ENCODE results near the gene FKBP1A.

Gene FKBP1A

DNA sequence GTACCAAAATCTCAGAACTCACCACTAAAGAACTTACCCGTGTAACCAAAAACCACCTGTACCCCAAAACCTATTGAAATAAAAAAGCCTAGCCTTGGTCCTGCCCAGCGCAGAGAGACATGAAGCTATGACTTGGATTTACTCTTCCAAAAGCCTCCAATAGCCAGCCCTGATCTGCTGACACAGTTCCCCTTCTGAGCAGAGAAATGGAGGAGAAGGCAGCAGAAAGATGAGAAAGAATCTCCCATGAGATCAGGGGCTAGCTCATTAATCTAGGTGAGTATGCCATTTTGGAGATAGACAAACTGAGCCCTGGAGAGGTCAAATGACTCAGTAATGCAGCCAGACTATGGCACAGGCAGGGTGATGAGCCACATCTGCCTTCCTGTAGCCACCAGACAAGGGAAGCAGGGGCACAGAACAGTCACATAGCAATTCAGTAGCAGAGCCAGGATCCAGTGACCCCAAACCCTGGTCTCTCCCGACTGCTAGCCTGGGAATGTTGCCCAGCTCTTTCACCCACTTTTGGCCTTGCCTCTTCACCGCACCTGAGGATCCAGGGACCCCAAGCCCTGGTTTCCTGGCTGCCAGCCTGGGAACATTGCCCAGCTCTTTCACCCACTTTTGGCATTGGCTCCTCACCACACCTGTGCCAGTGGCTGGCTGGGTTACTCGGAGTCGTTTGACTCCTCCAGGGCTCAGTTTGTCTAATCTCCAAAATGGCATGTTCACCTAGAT, 56.7 kb downstream of the FKBP1A start:
- Histone ChIP-seq H3K27ac (ENCODE audit: low read length, poor library complexity, severe bottlenecking) (no peak overlapping the region), H3K27me3 (ENCODE audit: control insufficient read depth in 1 of 2, insufficient read depth in 1 of 2, low read length in 2 of 2) (no peaks in the 10 kb centered on the region), H3K4me3 (ENCODE audit: insufficient read depth in 1 of 2, low read depth in 1 of 2, low read length in 2 of 2) (no peak overlapping the region), H2BK120ac (ENCODE audit: low read depth, low read length) (no peak overlapping the region), H3K23ac (ENCODE audit: low read length in 2 of 2) (no peak overlapping the region), H4K91ac (ENCODE audit: low read length) (no peak overlapping the region), H4K8ac (ENCODE audit: low read length) (no peak overlapping the region), H2BK15ac (ENCODE audit: low read depth, poor library complexity, severe bottlenecking) (no peak overlapping the region), H3K4me1 (ENCODE audit: control insufficient read depth, insufficient read depth, low read depth, low read length) (peaks cover 4% of the 10 kb centered on the region), H3K4me2 (ENCODE audit: low read length, poor library complexity, severe bottlenecking) (no peak overlapping the region), H3K9me3 (ENCODE audit: control insufficient read depth, low read length) (no peaks in the 10 kb centered on the region), H3K9ac (ENCODE audit: low read length) (no peak overlapping the region), H2AFZ (ENCODE audit: low read depth, low read length) (no peak overlapping the region), H2BK12ac (ENCODE audit: low read length in 2 of 2) (no peak overlapping the region), H3K79me1 (replicated peaks; ENCODE audit: low read length, poor library complexity, severe bottlenecking) (peaks cover 46% of the 10 kb centered on the region), H2BK5ac (ENCODE audit: low read depth, low read length, poor library complexity, severe bottlenecking) (no peak overlapping the region), H3K4ac (ENCODE audit: low read depth in 1 of 2, low read length in 2 of 2) (no peak overlapping the region), H2AK5ac (ENCODE audit: low read length, severe bottlenecking) (no peak overlapping the region), H3K18ac (ENCODE audit: low read depth in 1 of 2, low read length in 2 of 2) (no peak overlapping the region), H3K14ac (ENCODE audit: low read length in 2 of 2) (no peak overlapping the region), H3K36me3 (ENCODE audit: control insufficient read depth in 1 of 2, insufficient read depth in 2 of 2, low read depth in 1 of 2, low read length in 2 of 2) (peaks cover 23 to 28% of the 10 kb centered on the region in 2 experiments)
- WGBS: 89% methylated on average over 6 of the region's 6 CpGs
- DNase-seq: no peak

DNA sequence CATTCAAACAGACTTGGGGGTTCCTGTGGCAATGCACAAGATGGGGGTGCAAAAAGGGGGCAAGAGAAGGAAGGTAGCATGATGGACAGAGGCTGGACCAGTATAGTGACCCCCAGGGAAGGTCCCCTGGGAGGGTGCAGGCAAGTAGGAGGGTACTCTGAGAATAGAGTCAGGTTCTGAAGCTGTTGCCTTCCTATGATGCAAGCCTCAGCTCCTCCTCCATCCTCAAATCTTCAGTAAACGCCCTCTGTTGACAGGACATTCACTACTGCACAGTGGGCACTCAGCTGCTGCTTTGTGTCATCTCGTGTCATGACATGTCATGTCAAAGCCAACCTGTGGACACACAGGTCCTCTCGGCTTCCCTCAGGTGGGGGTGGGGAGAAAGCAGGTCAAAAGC, 58.1 kb downstream of the FKBP1A start:
- Histone ChIP-seq H2BK120ac (ENCODE audit: low read depth, low read length) (no peak overlapping the region), H2BK15ac (ENCODE audit: low read depth, poor library complexity, severe bottlenecking) (no peak overlapping the region), H2AFZ (ENCODE audit: low read depth, low read length) (no peak overlapping the region), H2BK12ac (ENCODE audit: low read length in 2 of 2) (peak overlapping the region; percentile 30 to 66), H3K4me2 (ENCODE audit: low read length, poor library complexity, severe bottlenecking) (no peak overlapping the region), H3K4me1 (ENCODE audit: control insufficient read depth, insufficient read depth, low read depth, low read length) (peaks cover 7% of the 10 kb centered on the region), H3K18ac (ENCODE audit: low read depth in 1 of 2, low read length in 2 of 2) (no peak overlapping the region), H3K9ac (ENCODE audit: low read length) (no peak overlapping the region), H3K27ac (ENCODE audit: low read length, poor library complexity, severe bottlenecking) (no peak overlapping the region), H3K4ac (ENCODE audit: low read depth in 1 of 2, low read length in 2 of 2) (no peak overlapping the region), H3K23ac (ENCODE audit: low read length in 2 of 2) (no peak overlapping the region), H2AK5ac (ENCODE audit: low read length, severe bottlenecking) (no peak overlapping the region), H3K27me3 (ENCODE audit: control insufficient read depth in 1 of 2, insufficient read depth in 1 of 2, low read length in 2 of 2) (no peaks in the 10 kb centered on the region), H2BK5ac (ENCODE audit: low read depth, low read length, poor library complexity, severe bottlenecking) (no peak overlapping the region), H3K9me3 (ENCODE audit: control insufficient read depth, low read length) (no peaks in the 10 kb centered on the region), H3K36me3 (ENCODE audit: control insufficient read depth in 1 of 2, insufficient read depth in 2 of 2, low read depth in 1 of 2, low read length in 2 of 2) (peaks cover 23 to 31% of the 10 kb centered on the region in 2 experiments), H4K8ac (ENCODE audit: low read length) (no peak overlapping the region), H3K4me3 (ENCODE audit: insufficient read depth in 1 of 2, low read depth in 1 of 2, low read length in 2 of 2) (no peak overlapping the region), H3K14ac (ENCODE audit: low read length in 2 of 2) (no peak overlapping the region), H4K91ac (ENCODE audit: low read length) (no peak overlapping the region), H3K79me1 (replicated peaks; ENCODE audit: low read length, poor library complexity, severe bottlenecking) (peaks cover 56% of the 10 kb centered on the region)
- peak; percentile 45 for DNase-seq
- WGBS: 63% methylated on average over 3 of the region's 3 CpGs

DNA sequence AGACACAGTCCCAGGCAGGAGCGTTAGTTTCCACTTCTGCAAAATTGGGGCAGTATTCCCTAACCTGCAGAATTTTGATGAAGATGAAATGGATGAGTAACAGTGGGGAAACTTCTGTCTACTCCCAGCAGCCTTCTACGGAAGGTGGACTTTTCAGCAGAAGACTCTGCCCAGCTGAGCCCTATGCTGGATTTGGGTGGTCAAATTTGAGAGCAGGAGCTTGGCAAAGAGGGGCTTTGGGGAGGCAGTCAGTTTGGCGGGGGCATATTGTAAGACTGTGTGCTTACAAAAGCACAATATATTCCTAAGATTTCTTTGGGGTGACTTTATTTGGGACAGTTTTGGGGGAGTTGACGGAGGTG, 58.5 kb downstream of the FKBP1A start:
- Histone ChIP-seq H3K4me2 (ENCODE audit: low read length, poor library complexity, severe bottlenecking) (no peak overlapping the region), H3K27ac (ENCODE audit: low read length, poor library complexity, severe bottlenecking) (no peak overlapping the region), H2BK15ac (ENCODE audit: low read depth, poor library complexity, severe bottlenecking) (no peak overlapping the region), H3K4ac (ENCODE audit: low read depth in 1 of 2, low read length in 2 of 2) (no peak overlapping the region), H2BK12ac (ENCODE audit: low read length in 2 of 2) (no peak overlapping the region), H3K23ac (ENCODE audit: low read length in 2 of 2) (no peak overlapping the region), H3K4me1 (ENCODE audit: control insufficient read depth, insufficient read depth, low read depth, low read length) (peaks cover 7% of the 10 kb centered on the region), H3K9me3 (ENCODE audit: control insufficient read depth, low read length) (no peaks in the 10 kb centered on the region), H2AFZ (ENCODE audit: low read depth, low read length) (no peak overlapping the region), H2AK5ac (ENCODE audit: low read length, severe bottlenecking) (no peak overlapping the region), H3K27me3 (ENCODE audit: control insufficient read depth in 1 of 2, insufficient read depth in 1 of 2, low read length in 2 of 2) (no peaks in the 10 kb centered on the region), H3K4me3 (ENCODE audit: insufficient read depth in 1 of 2, low read depth in 1 of 2, low read length in 2 of 2) (no peak overlapping the region), H3K36me3 (ENCODE audit: control insufficient read depth in 1 of 2, insufficient read depth in 2 of 2, low read depth in 1 of 2, low read length in 2 of 2) (peaks cover 23 to 31% of the 10 kb centered on the region in 2 experiments), H3K79me1 (replicated peaks; ENCODE audit: low read length, poor library complexity, severe bottlenecking) (peaks cover 55% of the 10 kb centered on the region), H2BK5ac (ENCODE audit: low read depth, low read length, poor library complexity, severe bottlenecking) (no peak overlapping the region), H3K9ac (ENCODE audit: low read length) (no peak overlapping the region), H3K18ac (ENCODE audit: low read depth in 1 of 2, low read length in 2 of 2) (no peak overlapping the region), H2BK120ac (ENCODE audit: low read depth, low read length) (no peak overlapping the region), H4K8ac (ENCODE audit: low read length) (no peak overlapping the region), H3K14ac (ENCODE audit: low read length in 2 of 2) (no peak overlapping the region), H4K91ac (ENCODE audit: low read length) (no peak overlapping the region)
- 96% methylated on average over 3 of the region's 4 CpGs for WGBS
- no peak for DNase-seq

DNA sequence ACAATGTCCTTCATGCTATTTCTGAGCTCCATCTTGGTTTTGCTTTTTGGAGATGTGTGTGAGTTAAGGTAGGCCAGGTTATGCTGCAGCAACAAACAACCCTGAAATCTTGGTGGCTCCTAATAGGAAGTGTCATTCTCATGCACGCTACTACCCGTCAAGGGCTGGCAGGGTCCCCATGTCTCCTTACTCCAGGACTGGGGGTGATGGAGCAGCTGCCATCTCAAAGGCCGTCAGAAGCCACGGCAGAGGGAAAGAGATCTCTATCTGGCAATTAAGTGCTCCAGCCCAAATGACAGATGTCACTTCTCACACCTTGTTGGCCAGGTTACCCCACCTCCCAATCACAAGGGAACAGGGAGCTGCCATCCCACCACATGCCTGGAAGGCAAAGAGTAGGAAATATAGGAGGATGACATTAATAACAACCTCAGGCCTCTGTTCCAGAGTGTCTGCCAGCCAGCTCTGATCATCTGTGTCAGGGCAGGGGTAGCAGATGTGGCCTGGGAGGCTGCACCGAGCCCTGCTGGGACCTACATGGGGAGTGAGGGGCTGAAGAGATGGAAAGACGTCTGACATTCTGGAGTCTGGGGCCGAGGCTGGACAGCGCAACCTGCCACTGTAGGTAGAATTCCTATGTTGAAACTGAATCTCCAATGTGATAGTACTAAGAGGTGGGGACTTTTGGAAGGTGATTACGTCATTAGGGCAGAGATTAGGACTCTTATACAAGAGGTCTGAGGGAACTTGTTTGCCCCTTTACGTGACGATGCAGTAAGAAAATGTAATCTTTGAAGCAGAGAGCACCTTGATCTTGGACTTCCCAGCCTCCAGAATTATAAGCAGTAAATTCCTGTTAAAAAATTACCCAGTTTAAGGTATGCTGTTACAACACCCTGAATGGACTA, 59.1 kb downstream of the FKBP1A start:
- Histone ChIP-seq H3K79me1 (replicated peaks; ENCODE audit: low read length, poor library complexity, severe bottlenecking) (peaks cover 54% of the 10 kb centered on the region), H2BK12ac (ENCODE audit: low read length in 2 of 2) (no peak overlapping the region), H3K27me3 (ENCODE audit: control insufficient read depth in 1 of 2, insufficient read depth in 1 of 2, low read length in 2 of 2) (no peaks in the 10 kb centered on the region), H3K4me2 (ENCODE audit: low read length, poor library complexity, severe bottlenecking) (no peak overlapping the region), H2BK120ac (ENCODE audit: low read depth, low read length) (no peak overlapping the region), H3K4me3 (ENCODE audit: insufficient read depth in 1 of 2, low read depth in 1 of 2, low read length in 2 of 2) (no peak overlapping the region), H2BK15ac (ENCODE audit: low read depth, poor library complexity, severe bottlenecking) (no peak overlapping the region), H3K9ac (ENCODE audit: low read length) (no peak overlapping the region), H4K91ac (ENCODE audit: low read length) (no peak overlapping the region), H3K27ac (ENCODE audit: low read length, poor library complexity, severe bottlenecking) (no peak overlapping the region), H3K4me1 (ENCODE audit: control insufficient read depth, insufficient read depth, low read depth, low read length) (peaks cover 10% of the 10 kb centered on the region), H2AK5ac (ENCODE audit: low read length, severe bottlenecking) (no peak overlapping the region), H3K36me3 (ENCODE audit: control insufficient read depth in 1 of 2, insufficient read depth in 2 of 2, low read depth in 1 of 2, low read length in 2 of 2) (peaks cover 23 to 35% of the 10 kb centered on the region in 2 experiments), H2BK5ac (ENCODE audit: low read depth, low read length, poor library complexity, severe bottlenecking) (no peak overlapping the region), H4K8ac (ENCODE audit: low read length) (no peak overlapping the region), H3K18ac (ENCODE audit: low read depth in 1 of 2, low read length in 2 of 2) (no peak overlapping the region), H3K14ac (ENCODE audit: low read length in 2 of 2) (no peak overlapping the region), H2AFZ (ENCODE audit: low read depth, low read length) (no peak overlapping the region), H3K23ac (ENCODE audit: low read length in 2 of 2) (no peak overlapping the region), H3K9me3 (ENCODE audit: control insufficient read depth, low read length) (no peaks in the 10 kb centered on the region), H3K4ac (ENCODE audit: low read depth in 1 of 2, low read length in 2 of 2) (no peak overlapping the region)
- no peak for DNase-seq
- WGBS: 97% methylated on average over 11 of the region's 11 CpGs
